T-helper 17 cell (primary cell): ENCODE data around the gene TMEM248. TPM values are rescaled to one million over a fixed set of nuclear protein-coding genes. Genes with fewer than 3 reads are reported as not detected.
"Not testable (repeated sequence)": the region's sequence is repeated elsewhere in the genome, so short reads cannot be mapped to it uniquely, and the experiment has no call there.

Experiments used
- ATAC-seq: fragments of 150-1000 bp; cut with Tn5 transposase; 2 replicates; pipeline ENCODE4 v1.10.0; 2021; ENCODE audit warnings: mild to moderate bottlenecking, moderate library complexity
- DNase-seq, 3 donors: peaks; one replicate each; pipeline versions ENCODE4 v3.0.0 to v3.0.0-alpha.2; 2020 to 2021
- H3K9me3 ChIP-seq: one replicate; pipeline ENCODE4 v1.7.0; 2013; ENCODE audit warnings: low read length, mild to moderate bottlenecking; ENCODE audit not compliant: control insufficient read depth, poor library complexity, severe bottlenecking
- H3K27ac Mint-ChIP-seq: one replicate; pipeline ENCODE4 v1.8.0; 2022; ENCODE audit warnings: mild to moderate bottlenecking, moderate library complexity, mixed read lengths
- H3K27me3 Mint-ChIP-seq: one replicate; pipeline ENCODE4 v1.8.0; 2022; ENCODE audit warnings: mixed read lengths
- H3K36me3 Mint-ChIP-seq: one replicate; pipeline ENCODE4 v1.8.0; 2022; ENCODE audit warnings: low read depth, mixed read lengths
- H3K4me1 Mint-ChIP-seq: one replicate; pipeline ENCODE4 v1.8.0; 2022; ENCODE audit warnings: mild to moderate bottlenecking, mixed read lengths
- H3K4me3 Mint-ChIP-seq: one replicate; pipeline ENCODE4 v1.8.0; 2022; ENCODE audit warnings: mild to moderate bottlenecking, moderate library complexity, mixed read lengths
- total RNA-seq, 4 donors: library from RNA in 2 of 4; stranded (reverse) in 2 of 4; gene quantifications; one replicate each; pipeline ENCODE4 v1.2.3 and lab custom pipeline; 2022 to 2026

The TMEM248 gene
- total RNA-seq, 2 donors from 2014 or later: 73.7 to 87.4 TPM

DNA sequence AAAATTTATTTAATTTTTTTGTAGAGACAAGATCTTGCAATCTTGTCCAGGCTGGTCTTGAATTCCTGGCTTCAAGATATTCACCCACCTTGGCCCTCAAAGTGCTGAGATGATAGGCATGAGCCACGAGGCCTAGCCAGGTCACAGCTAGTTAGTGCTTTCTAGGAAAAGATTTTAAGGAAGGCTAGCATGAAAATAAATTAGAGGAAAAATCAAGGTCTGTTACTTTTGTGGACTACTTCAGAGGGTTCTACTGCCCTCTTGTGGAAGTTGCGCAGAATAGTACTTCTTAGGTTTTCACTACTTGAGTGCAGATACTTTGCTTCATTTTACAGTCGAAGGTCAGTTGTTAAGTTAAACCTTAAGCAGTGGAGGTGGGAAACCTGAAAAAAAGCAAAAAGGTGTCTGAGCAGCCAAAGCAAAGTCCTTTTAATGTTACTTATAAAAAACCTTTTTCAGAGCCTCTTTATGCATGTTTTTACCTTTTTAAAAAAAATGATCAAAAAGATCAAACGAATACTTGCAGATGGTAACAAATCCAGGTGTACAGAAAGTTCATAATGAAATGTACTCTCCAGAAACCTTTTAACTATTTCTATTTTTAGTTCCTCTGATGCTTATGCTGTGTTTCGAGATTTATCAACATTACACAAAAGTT is 79.7 kb downstream of the TMEM248 start:
- ATAC-seq, H3K9me3 ChIP-seq, H3K36me3 Mint-ChIP-seq, H3K27me3 Mint-ChIP-seq, DNase-seq, H3K4me1 Mint-ChIP-seq, H3K4me3 Mint-ChIP-seq, H3K27ac Mint-ChIP-seq: not testable (repeated sequence)

DNA sequence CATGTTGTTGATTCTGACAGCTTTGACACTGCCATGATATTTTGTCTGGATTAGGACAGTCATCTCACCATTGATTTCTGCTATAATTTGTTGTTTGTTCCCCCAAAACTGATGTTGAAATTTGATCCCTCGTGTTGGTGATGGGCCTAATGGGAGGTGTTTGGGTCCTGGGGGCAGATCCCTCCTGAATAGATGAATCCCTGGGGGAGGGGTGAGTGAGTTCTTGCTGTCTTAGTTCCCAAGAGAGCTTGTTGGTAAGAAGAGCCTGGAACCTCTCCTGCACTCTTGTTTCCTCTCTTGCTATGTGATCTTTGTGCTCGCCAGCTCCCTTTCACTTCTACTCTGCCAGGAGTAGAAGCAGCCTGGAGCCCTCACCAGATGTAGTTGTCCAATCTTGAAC is 83.1 kb downstream of the TMEM248 start:
- not testable (repeated sequence) for H3K27me3 Mint-ChIP-seq, H3K9me3 ChIP-seq, ATAC-seq, DNase-seq, H3K27ac Mint-ChIP-seq, H3K4me1 Mint-ChIP-seq, H3K4me3 Mint-ChIP-seq, H3K36me3 Mint-ChIP-seq

DNA sequence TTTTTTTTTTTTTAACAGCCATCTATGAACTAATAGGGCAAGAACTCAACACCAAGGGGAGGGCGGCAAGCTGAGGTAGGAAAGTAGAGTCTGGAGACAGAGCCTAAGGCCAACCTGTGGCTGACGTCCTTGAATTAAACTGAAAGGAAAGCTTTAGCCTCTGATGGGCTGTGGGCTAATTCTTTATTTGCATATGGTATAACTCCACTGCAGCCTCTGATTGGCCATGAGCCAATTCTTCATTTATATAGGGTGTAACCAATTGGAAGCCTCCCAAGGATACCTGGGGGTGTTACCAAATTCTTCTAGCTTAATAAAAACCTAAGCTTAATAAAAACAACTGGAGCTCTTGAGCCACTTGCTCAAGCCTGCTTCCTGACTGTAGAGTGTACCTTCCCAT is 85.9 kb downstream of the TMEM248 start:
- Mint-ChIP-seq H3K27ac (no peak overlapping the region), H3K4me3 (no peak overlapping the region), H3K27me3 (no peaks in the 10 kb centered on the region), H3K36me3 (no peaks in the 10 kb centered on the region), H3K4me1 (peaks cover 5% of the 10 kb centered on the region)
- DNase-seq (no peak), ATAC-seq (no peak)
- no peaks in the 10 kb centered on the region for H3K9me3 ChIP-seq

Other genes starting within 250 kb of the TMEM248 start
- 10 to 100 TPM; 24.4 to 28.3 TPM for gene RABGEF1, start 180.5 kb upstream of the TMEM248 start, total RNA-seq
- 100 to 1,000 TPM; 270 to 323 TPM for gene SBDS, start 74.4 kb downstream of the TMEM248 start, total RNA-seq
- gene TYW1, start 75.6 kb downstream of the TMEM248 start, total RNA-seq: 10 to 100 TPM; 21.4 to 23.0 TPM